Neural cell (in vitro differentiated cells): ENCODE data around the gene GPS2.

Experiments used
- EP300 ChIP-seq: fragments of 450-650 bp; conservative IDR thresholded peaks from 2 replicates; pipeline ENCODE4 v1.6.1; 2014; ENCODE audit warnings: antibody characterized with exemption, mild to moderate bottlenecking, moderate library complexity; ENCODE audit not compliant: poor library complexity, severe bottlenecking
- EZH2 ChIP-seq: fragments of 200-600, 300-800 bp; shearing (Covaris generic), sonication (generic); IDR thresholded peaks from 2 replicates; pipeline ENCODE4 v1.6.1; 2014; ENCODE audit warnings: antibody characterized with exemption, low read length, borderline replicate concordance, mild to moderate bottlenecking; ENCODE audit not compliant: insufficient read depth, poor library complexity, severe bottlenecking
- MXI1 ChIP-seq: fragments of 450-650 bp; conservative IDR thresholded peaks from 2 replicates; pipeline ENCODE4 v1.6.1; 2014; ENCODE audit warnings: antibody characterized with exemption, mild to moderate bottlenecking; ENCODE audit not compliant: poor library complexity, severe bottlenecking
- POLR2AphosphoS5 ChIP-seq: IDR thresholded peaks from 2 replicates; pipeline ENCODE4 v1.6.1; 2012
- RAD21 ChIP-seq: fragments of 450-650 bp; conservative IDR thresholded peaks from 2 replicates; pipeline ENCODE4 v1.6.1; 2014; ENCODE audit warnings: antibody characterized with exemption, mild to moderate bottlenecking, moderate library complexity
- TAF1 ChIP-seq: IDR thresholded peaks from 2 replicates; pipeline ENCODE4 v1.6.1; 2012; ENCODE audit warnings: low read depth
- TF ChIP-seq, protein P1 (sequence below): fragments of 450-650 bp; IDR thresholded peaks from 2 replicates; pipeline ENCODE4 v1.5.1; 2014; ENCODE audit warnings: antibody characterized with exemption, mild to moderate bottlenecking, moderate library complexity; ENCODE audit not compliant: poor library complexity, severe bottlenecking
- TF ChIP-seq, protein P2 (sequence below): IDR thresholded peaks from 2 replicates; pipeline ENCODE4 v1.6.1; 2012; ENCODE audit warnings: borderline replicate concordance

DNA sequence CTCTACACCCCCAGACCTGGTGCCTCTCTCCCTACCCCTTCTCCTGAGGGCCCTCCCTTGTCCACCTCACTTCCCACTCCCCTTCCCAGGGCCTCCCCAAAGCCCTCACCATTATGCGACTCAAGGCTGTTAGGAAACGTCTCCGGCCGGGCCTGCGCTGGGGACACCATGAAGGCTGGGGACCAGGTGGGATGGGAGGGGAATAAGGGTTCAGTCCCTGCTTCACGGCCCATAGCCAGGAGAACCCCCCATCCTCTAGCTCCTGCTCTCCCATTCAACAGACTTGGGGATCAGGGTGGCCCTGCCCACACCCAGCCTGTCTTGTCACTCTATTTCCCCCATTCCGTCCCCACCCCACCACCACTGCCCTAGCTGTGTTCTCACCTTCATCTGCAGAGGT lies 11.9 kb upstream of the GPS2 start:
- TF ChIP-seq EZH2 (no peak), RAD21 (no peak), TAF1 (no peak), POLR2AphosphoS5 (no peak), MXI1 (no peak), EP300 (no peak)
- TF ChIP-seq, protein P1, sequence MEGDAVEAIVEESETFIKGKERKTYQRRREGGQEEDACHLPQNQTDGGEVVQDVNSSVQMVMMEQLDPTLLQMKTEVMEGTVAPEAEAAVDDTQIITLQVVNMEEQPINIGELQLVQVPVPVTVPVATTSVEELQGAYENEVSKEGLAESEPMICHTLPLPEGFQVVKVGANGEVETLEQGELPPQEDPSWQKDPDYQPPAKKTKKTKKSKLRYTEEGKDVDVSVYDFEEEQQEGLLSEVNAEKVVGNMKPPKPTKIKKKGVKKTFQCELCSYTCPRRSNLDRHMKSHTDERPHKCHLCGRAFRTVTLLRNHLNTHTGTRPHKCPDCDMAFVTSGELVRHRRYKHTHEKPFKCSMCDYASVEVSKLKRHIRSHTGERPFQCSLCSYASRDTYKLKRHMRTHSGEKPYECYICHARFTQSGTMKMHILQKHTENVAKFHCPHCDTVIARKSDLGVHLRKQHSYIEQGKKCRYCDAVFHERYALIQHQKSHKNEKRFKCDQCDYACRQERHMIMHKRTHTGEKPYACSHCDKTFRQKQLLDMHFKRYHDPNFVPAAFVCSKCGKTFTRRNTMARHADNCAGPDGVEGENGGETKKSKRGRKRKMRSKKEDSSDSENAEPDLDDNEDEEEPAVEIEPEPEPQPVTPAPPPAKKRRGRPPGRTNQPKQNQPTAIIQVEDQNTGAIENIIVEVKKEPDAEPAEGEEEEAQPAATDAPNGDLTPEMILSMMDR: no peak
- TF ChIP-seq, protein P2, sequence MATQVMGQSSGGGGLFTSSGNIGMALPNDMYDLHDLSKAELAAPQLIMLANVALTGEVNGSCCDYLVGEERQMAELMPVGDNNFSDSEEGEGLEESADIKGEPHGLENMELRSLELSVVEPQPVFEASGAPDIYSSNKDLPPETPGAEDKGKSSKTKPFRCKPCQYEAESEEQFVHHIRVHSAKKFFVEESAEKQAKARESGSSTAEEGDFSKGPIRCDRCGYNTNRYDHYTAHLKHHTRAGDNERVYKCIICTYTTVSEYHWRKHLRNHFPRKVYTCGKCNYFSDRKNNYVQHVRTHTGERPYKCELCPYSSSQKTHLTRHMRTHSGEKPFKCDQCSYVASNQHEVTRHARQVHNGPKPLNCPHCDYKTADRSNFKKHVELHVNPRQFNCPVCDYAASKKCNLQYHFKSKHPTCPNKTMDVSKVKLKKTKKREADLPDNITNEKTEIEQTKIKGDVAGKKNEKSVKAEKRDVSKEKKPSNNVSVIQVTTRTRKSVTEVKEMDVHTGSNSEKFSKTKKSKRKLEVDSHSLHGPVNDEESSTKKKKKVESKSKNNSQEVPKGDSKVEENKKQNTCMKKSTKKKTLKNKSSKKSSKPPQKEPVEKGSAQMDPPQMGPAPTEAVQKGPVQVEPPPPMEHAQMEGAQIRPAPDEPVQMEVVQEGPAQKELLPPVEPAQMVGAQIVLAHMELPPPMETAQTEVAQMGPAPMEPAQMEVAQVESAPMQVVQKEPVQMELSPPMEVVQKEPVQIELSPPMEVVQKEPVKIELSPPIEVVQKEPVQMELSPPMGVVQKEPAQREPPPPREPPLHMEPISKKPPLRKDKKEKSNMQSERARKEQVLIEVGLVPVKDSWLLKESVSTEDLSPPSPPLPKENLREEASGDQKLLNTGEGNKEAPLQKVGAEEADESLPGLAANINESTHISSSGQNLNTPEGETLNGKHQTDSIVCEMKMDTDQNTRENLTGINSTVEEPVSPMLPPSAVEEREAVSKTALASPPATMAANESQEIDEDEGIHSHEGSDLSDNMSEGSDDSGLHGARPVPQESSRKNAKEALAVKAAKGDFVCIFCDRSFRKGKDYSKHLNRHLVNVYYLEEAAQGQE: no peak
